Middle frontal gyrus (tissue), 1 donor: ENCODE data around the gene DENND1A.

ENCODE experiments used
- DNase-seq: peaks from one replicate; pipeline ENCODE4 v3.0.0-alpha.2; 2015; ENCODE audit warnings: low spot score; ENCODE audit errors: extremely low spot score

Gene DENND1A

GRCh38 chr9:123689701-123690428, 240.1 kb downstream of the DENND1A start:
- no peak for DNase-seq

- no peak for DNase-seq
These were observed 242.6 kb downstream of the DENND1A start for GRCh38 chr9:123687246-123687751.

- no peak for DNase-seq
These were observed 243.1 kb downstream of the DENND1A start for GRCh38 chr9:123686829-123687192.

- no peak for DNase-seq
These were observed 243.6 kb downstream of the DENND1A start for GRCh38 chr9:123686131-123686828.

- DNase-seq = no peak
These were observed 244.3 kb downstream of the DENND1A start for GRCh38 chr9:123685489-123686083.

GRCh38 chr9:123684393-123685149, 245.4 kb downstream of the DENND1A start:
- DNase-seq = no peak

GRCh38 chr9:123682746-123683145, 247.2 kb downstream of the DENND1A start:
- DNase-seq = no peak

- DNase-seq = no peak
These were observed 249.6 kb downstream of the DENND1A start for GRCh38 chr9:123680352-123680751.

GRCh38 chr9:123679330-123679987, 250.5 kb downstream of the DENND1A start:
- DNase-seq = no peak

- no peak for DNase-seq
These were observed 251.0 kb downstream of the DENND1A start for GRCh38 chr9:123678878-123679329.

GRCh38 chr9:123678038-123678877, 251.7 kb downstream of the DENND1A start:
- no peak for DNase-seq

- DNase-seq = no peak
These were observed 253.1 kb downstream of the DENND1A start for GRCh38 chr9:123676869-123677268.

- no peak for DNase-seq
These were observed 260.6 kb downstream of the DENND1A start for GRCh38 chr9:123669346-123669745.

GRCh38 chr9:123663529-123663928, 266.4 kb downstream of the DENND1A start:
- no peak for DNase-seq

- DNase-seq = no peak
These were observed 267.7 kb downstream of the DENND1A start for GRCh38 chr9:123662057-123662776.

GRCh38 chr9:123660691-123661466, 269.0 kb downstream of the DENND1A start:
- DNase-seq = no peak

GRCh38 chr9:123659358-123659757, 270.6 kb downstream of the DENND1A start:
- DNase-seq = no peak

- no peak for DNase-seq
These were observed 271.1 kb downstream of the DENND1A start for GRCh38 chr9:123658792-123659191.

GRCh38 chr9:123657941-123658340, 272.0 kb downstream of the DENND1A start:
- no peak for DNase-seq
